OCI-LY7 (cell line): ENCODE data around the gene AGT. TPM values are rescaled to one million over a fixed set of nuclear protein-coding genes. Genes with fewer than 3 reads are reported as not detected.

Source experiments
- BruUV-seq: library from RNA; stranded (reverse); fragments of 400-500 nt; replicated peaks from 2 replicates; lab custom pipeline; 2021; lab: Mats Ljungman, UMichigan
- CTCF ChIA-PET: fragments of 300-600 bp; sonication (Branson Sonifier 250); formaldehyde crosslinking; loops from one replicate; lab custom pipeline; 2022; ENCODE audit warnings: antibody characterized with exemption; ENCODE audit not compliant: unreplicated experiment; lab: Charles Lee
- POLR2A ChIA-PET: fragments of 300-600 bp; sonication (Branson Sonifier 250); formaldehyde crosslinking; loops from one replicate; lab custom pipeline; 2022; ENCODE audit warnings: antibody characterized with exemption; lab: Charles Lee
- DNase-seq: peaks from one replicate; pipeline ENCODE4 v3.0.0-alpha.2; 2015; ENCODE audit warnings: low spot score
- H2AFZ ChIP-seq: fragments of 200-600 bp; sonication (generic), shearing (Covaris generic); 2 replicates; pipeline ENCODE4 v1.6.1; 2014; ENCODE audit warnings: mild to moderate bottlenecking, antibody characterized with exemption, low read length, moderate library complexity
- H3K27ac ChIP-seq: fragments of 200-600 bp; sonication (generic); 2 replicates; pipeline ENCODE4 v1.5.1; 2014; ENCODE audit warnings: mixed run types, low read depth, mild to moderate bottlenecking, moderate library complexity, low read length, inconsistent platforms; ENCODE audit not compliant: poor library complexity, severe bottlenecking
- H3K36me3 ChIP-seq: fragments of 200-600 bp; sonication (generic); 2 replicates; pipeline ENCODE4 v1.6.1; 2014; ENCODE audit warnings: mild to moderate bottlenecking, antibody characterized with exemption, low read length, moderate library complexity, mixed read lengths; ENCODE audit not compliant: insufficient read depth
- H3K4me1 ChIP-seq: fragments of 200-600 bp; sonication (generic); 2 replicates; pipeline ENCODE4 v1.5.1; 2014; ENCODE audit warnings: mild to moderate bottlenecking, low read length; ENCODE audit not compliant: insufficient read depth, poor library complexity, severe bottlenecking
- H3K4me2 ChIP-seq: fragments of 200-600 bp; sonication (generic); 2 replicates; pipeline ENCODE4 v1.6.1; 2014; ENCODE audit warnings: mild to moderate bottlenecking, low read length
- H3K4me3 ChIP-seq: fragments of 200-600 bp; sonication (generic); 2 replicates; pipeline ENCODE4 v1.5.1; 2014; ENCODE audit warnings: mild to moderate bottlenecking, low read depth, low read length; ENCODE audit not compliant: poor library complexity, severe bottlenecking
- H3K79me2 ChIP-seq: fragments of 200-600 bp; sonication (generic); 2 replicates; pipeline ENCODE4 v1.6.1; 2016; ENCODE audit warnings: low read depth, mild to moderate bottlenecking, low read length, moderate library complexity, mixed read lengths; ENCODE audit not compliant: insufficient read depth
- H3K9me2 ChIP-seq: fragments of 200-600 bp; sonication (generic); 2 replicates; pipeline ENCODE4 v1.6.1; 2016; ENCODE audit warnings: mild to moderate bottlenecking, low read length, mixed read lengths; ENCODE audit not compliant: insufficient read depth
- H3K9me3 ChIP-seq: fragments of 200-600 bp; sonication (generic); 2 replicates; pipeline ENCODE4 v1.6.1; 2014; ENCODE audit warnings: mild to moderate bottlenecking, mixed run types, low read length, mixed read lengths
- H4K20me1 ChIP-seq: fragments of 200-600 bp; sonication (generic); 2 replicates; pipeline ENCODE4 v1.6.1; 2014; ENCODE audit warnings: mild to moderate bottlenecking, antibody characterized with exemption, low read length, moderate library complexity, mixed read lengths; ENCODE audit not compliant: insufficient read depth
- CTCF ChIP-seq: fragments of 200-600 bp; sonication (generic); conservative IDR thresholded peaks from 2 replicates; pipeline ENCODE4 v1.5.1; 2014; ENCODE audit warnings: mild to moderate bottlenecking, antibody characterized with exemption, low read length, moderate library complexity, mixed read lengths
- EZH2phosphoT487 ChIP-seq: fragments of 200-600 bp; sonication (generic); IDR thresholded peaks from 2 replicates; pipeline ENCODE4 v1.6.1; 2018; ENCODE audit warnings: low read depth, borderline replicate concordance, mild to moderate bottlenecking, mixed run types, antibody characterized with exemption, low read length, moderate library complexity, mixed read lengths
- intact Hi-C: fragments of 100-400 bp; cut with micrococcal nuclease; formaldehyde crosslinking; loops from one replicate; pipeline ENCODE4 v1.10.0; 2022; ENCODE audit not compliant: unreplicated experiment
- total RNA-seq, 2 experiments: library from RNA; depleted of rRNA in 1 of 2; stranded (reverse); fragments of >200 nt in 1 of 2; shearing (Covaris generic) in 1 of 2; gene quantifications; 2 replicates each; pipeline ENCODE4 v1.2.3, GENCODE V29; 2014 to 2022

The AGT gene
- total RNA-seq, 2 experiments from 2014 or later, result not detected

DNA sequence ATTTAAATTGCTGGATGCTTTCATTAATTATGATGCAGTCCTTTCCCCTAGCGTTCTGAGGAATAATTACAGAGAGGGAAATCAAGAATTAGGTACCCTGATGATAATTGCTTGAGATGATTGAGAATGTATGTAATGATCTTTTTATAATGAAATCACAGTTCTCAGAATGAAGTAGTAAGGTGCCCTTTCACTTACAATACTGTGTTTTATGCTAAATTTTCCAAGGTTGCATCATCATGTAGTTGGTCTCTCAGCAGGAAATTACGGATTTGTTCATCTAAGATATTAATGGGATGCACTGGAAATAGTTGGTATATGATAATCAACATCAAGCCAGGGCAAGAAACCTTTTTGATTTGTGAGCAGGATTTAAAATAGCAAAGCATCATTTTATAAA is 34.1 kb downstream of the AGT start:
- intact Hi-C loops, result no loop called here
- POLR2A ChIA-PET, result no interaction called here
- H3K4me1 ChIP-seq, result no peaks in the 10 kb centered on the region
- no peaks in the 10 kb centered on the region for H3K79me2 ChIP-seq
- no peak overlapping the region for H3K4me2 ChIP-seq
- BruUV-seq, result no TSS peak
- TF ChIP-seq EZH2phosphoT487, result no peak
- no peak for TF ChIP-seq CTCF
- no peaks in the 10 kb centered on the region for H3K9me3 ChIP-seq
- no peak overlapping the region for H3K4me3 ChIP-seq
- peaks cover 94% of the 10 kb centered on the region for H3K36me3 ChIP-seq
- no peaks in the 10 kb centered on the region for H3K9me2 ChIP-seq
- H2AFZ ChIP-seq, result no peak overlapping the region
- H3K27ac ChIP-seq, result no peak overlapping the region
- H4K20me1 ChIP-seq, result no peaks in the 10 kb centered on the region
- CTCF ChIA-PET, result no interaction called here
- no peak for DNase-seq

- H3K79me2 ChIP-seq, result no peaks in the 10 kb centered on the region
- no peak overlapping the region for H2AFZ ChIP-seq
- no peak overlapping the region for H3K27ac ChIP-seq
- H3K4me2 ChIP-seq, result no peak overlapping the region
- intact Hi-C loops, result no loop called here
- CTCF ChIA-PET, result no interaction called here
- no TSS peak for BruUV-seq
- H4K20me1 ChIP-seq, result no peaks in the 10 kb centered on the region
- POLR2A ChIA-PET, result interaction anchor here (0.5 kb wide), 1 partner anchor 327 kb away, joined by 3 read pairs; no protein-coding TSS in a partner anchor
- H3K4me3 ChIP-seq, result no peak overlapping the region
- TF ChIP-seq CTCF, result no peak
- TF ChIP-seq EZH2phosphoT487, result no peak
- DNase-seq, result no peak
- H3K9me2 ChIP-seq, result no peaks in the 10 kb centered on the region
- no peaks in the 10 kb centered on the region for H3K4me1 ChIP-seq
- H3K9me3 ChIP-seq, result no peaks in the 10 kb centered on the region
- peaks cover 94% of the 10 kb centered on the region for H3K36me3 ChIP-seq
Measured at GRCh38 chr1:230679192-230679591, 34.7 kb downstream of the AGT start.

DNA sequence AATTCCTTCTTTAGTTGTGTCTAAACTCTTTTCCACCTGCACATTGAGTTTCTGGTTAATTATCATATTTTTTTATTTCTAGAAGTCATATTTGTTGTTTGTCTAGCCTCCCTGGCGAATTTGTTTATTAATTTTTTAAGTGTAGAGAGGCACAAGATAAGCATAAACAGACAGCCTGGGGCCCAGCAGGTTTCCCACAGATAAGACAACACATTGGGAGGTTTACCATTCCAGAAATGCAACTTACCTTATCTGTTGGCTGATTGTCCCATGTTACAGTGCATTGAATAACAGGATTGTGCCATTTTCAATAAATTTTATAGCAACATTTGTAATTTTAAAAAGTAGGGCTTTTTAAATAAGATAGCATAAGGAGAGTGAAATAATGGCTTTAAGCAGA is 36.7 kb downstream of the AGT start:
- H2AFZ ChIP-seq, result no peak overlapping the region

More for the DNA sequence above, 36.7 kb downstream of the AGT start:
- Histone ChIP-seq H3K36me3 (peaks cover 95% of the 10 kb centered on the region), H3K27ac (no peak overlapping the region), H3K4me2 (no peak overlapping the region), H3K9me3 (no peaks in the 10 kb centered on the region), H4K20me1 (no peaks in the 10 kb centered on the region), H3K4me1 (no peaks in the 10 kb centered on the region), H3K79me2 (no peaks in the 10 kb centered on the region), H3K4me3 (no peak overlapping the region), H3K9me2 (no peaks in the 10 kb centered on the region)
- DNase-seq, result no peak
- no TSS peak for BruUV-seq
- TF ChIP-seq CTCF (no peak), EZH2phosphoT487 (no peak)
- CTCF ChIA-PET, result no interaction called here
- intact Hi-C loops, result no loop called here
- POLR2A ChIA-PET, result no interaction called here
